Choroid plexus epithelial cell (primary cell): ENCODE data around the gene TMEM120B.

ENCODE experiments used
- DNase-seq: peaks from one replicate; pipeline ENCODE4 v3.0.0-alpha.2; 2010; ENCODE audit warnings: low read depth
- H3K4me3 ChIP-seq: 2 replicates; pipeline ENCODE4 v1.5.1; 2011; ENCODE audit warnings: low read depth, mild to moderate bottlenecking, control low read depth, low read length, moderate library complexity
- CTCF ChIP-seq: conservative IDR thresholded peaks from 2 replicates; pipeline ENCODE4 v1.5.1; 2011; ENCODE audit warnings: low read depth, mild to moderate bottlenecking, control low read depth, inconsistent platforms, low read length, moderate library complexity

Gene TMEM120B

DNA sequence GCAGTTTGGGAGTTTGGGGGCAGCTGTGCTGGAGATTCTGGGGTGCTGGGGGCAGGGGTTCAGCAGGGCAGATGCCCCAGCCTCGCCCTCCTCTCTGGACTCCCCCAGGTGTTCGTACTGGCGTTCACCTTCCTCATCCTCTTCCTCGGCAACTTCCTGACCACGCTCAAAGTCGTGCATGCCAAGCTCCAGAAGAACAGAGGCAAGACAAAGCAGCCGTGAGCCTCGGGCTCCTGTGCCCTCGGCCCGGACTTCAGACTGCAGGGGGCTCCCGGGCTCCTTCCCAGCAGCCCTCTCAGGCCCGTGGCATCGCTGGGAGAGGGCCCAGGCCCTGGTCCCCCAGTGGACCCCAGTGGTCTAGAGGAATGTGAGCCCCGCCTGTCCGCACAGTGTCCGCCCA, 62.9 kb downstream of the TMEM120B start:
- H3K4me3 ChIP-seq: no peak overlapping the region
- TF ChIP-seq CTCF: no peak
- DNase-seq: no peak

- peak; percentile 60 for DNase-seq
- H3K4me3 ChIP-seq: no peak overlapping the region
- TF ChIP-seq CTCF: peak; percentile 87
Measured at GRCh38 chr12:121776190-121777098, 63.9 kb downstream of the TMEM120B start.

GRCh38 chr12:121778567-121779421, 66.2 kb downstream of the TMEM120B start:
- no peak for TF ChIP-seq CTCF
- no peak for DNase-seq
- H3K4me3 ChIP-seq: no peak overlapping the region

DNA sequence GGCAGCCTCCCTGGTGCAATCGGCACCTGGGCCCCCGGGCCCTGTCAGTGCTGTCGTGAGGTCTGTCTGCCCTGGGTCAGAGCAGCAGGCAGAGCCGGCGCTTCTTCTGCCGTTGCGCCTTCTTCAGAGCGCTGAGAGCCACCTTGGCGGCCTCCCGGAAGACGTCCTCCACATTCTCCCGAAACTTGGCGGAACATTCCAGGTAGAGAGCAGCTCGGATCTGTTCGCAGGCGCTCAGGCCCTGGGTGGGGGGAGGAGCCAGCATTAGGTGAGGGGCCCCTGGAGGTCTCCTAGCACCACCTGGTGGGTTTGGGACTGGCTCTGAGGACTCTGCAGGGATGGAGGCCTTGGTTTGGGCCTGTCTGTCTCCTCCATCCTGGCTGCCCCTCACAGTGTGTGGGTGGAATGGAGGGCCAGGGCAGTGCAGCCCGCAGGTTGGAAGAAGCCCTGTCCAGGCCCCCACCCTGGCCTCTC, 66.9 kb downstream of the TMEM120B start:
- DNase-seq: no peak
- H3K4me3 ChIP-seq: no peak overlapping the region
- TF ChIP-seq CTCF: no peak

DNA sequence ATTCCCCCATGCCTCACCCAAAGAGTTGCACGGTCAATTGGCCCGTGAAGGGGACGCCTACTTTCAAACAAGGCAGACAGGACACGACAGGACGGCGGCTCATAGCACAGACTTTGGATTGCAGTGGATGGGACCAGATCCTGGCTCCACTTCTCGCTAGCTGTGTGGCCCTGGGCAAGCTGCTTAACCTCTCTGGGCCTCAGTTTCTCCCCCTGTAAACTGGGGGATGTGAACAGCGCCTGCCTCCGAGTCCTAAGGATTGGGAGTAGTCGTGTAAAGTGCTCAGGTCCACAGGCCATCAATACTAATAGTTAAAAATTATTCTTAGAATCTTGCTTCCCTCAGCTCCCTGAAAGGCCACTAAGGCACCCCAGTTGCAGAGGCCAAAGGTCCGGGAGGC, 67.9 kb downstream of the TMEM120B start:
- no peak overlapping the region for H3K4me3 ChIP-seq
- no peak for DNase-seq
- no peak for TF ChIP-seq CTCF

GRCh38 chr12:121781484-121781997, 69.0 kb downstream of the TMEM120B start:
- DNase-seq: no peak
- H3K4me3 ChIP-seq: no peak overlapping the region
- no peak for TF ChIP-seq CTCF
